ENCODE measurements around the gene SLC25A31. TPM values are rescaled to one million over a fixed set of nuclear protein-coding genes. Genes with fewer than 3 reads are reported as not detected.

Gene SLC25A31
- polyA plus RNA-seq, 1 donor (not counting 4 experiments of a cell fraction or from before 2014, with no cell fraction given) = not detected

- no peaks in the 10 kb centered on the region for H3K27me3 ChIP-seq (ENCODE audit: control insufficient read depth, extremely low read depth, insufficient read depth, low read length)
- dilution Hi-C loops (cut with MboI; ENCODE audit: extremely low pct_ligation_motif_present, low sequenced_read_pairs) = no loop called here
- no peak overlapping the region for H3K4me3 ChIP-seq (ENCODE audit: control insufficient read depth in 2 of 3, extremely low read depth in 1 of 3, insufficient read depth in 2 of 3, low read depth in 1 of 3, low read length in 3 of 3)
- no peak overlapping the region for H3K9ac ChIP-seq (ENCODE audit: control insufficient read depth, extremely low read depth, insufficient read depth, low read length)
- no peak for DNase-seq (ENCODE audit: low read depth, low spot score)
- H3K79me2 ChIP-seq (ENCODE audit: control insufficient read depth, insufficient read depth, low read length) = peaks cover 25% of the 10 kb centered on the region
- no peak for FAIRE-seq
- H3K36me3 ChIP-seq (ENCODE audit: control insufficient read depth in 2 of 2, extremely low read depth in 1 of 2, insufficient read depth in 2 of 2, low read length in 2 of 2) = no peaks in the 10 kb centered on the region
- H3K27ac ChIP-seq (ENCODE audit: control insufficient read depth, insufficient read depth, low read length) = no peak overlapping the region
- H3K4me1 ChIP-seq (ENCODE audit: control insufficient read depth, extremely low read depth, insufficient read depth, low read length) = no peaks in the 10 kb centered on the region
- H3K9me1 ChIP-seq (ENCODE audit: control insufficient read depth, extremely low read depth, insufficient read depth, low read length) = no peaks in the 10 kb centered on the region
- no peak for TF ChIP-seq EZH2 (IDR thresholded peaks at IDR 0.05; ENCODE audit: low read length)
- no peak for TF ChIP-seq CTCF (optimal IDR thresholded peaks at IDR 0.05 in 1 of 3, IDR thresholded peaks at IDR 0.05 in 1 of 3, conservative IDR thresholded peaks at IDR 0.05 in 1 of 3; ENCODE audit: extremely low read depth in 1 of 3, insufficient read depth in 2 of 3, low read length in 3 of 3)
- H3K9me3 ChIP-seq (ENCODE audit: control insufficient read depth, low read depth, low read length) = no peaks in the 10 kb centered on the region
- H3K4me2 ChIP-seq (ENCODE audit: control insufficient read depth, extremely low read depth, insufficient read depth, low read depth, low read length) = no peak overlapping the region
- H4K20me1 ChIP-seq (ENCODE audit: control insufficient read depth, extremely low read depth, insufficient read depth, low read length) = no peaks in the 10 kb centered on the region
- H2AFZ ChIP-seq (ENCODE audit: control insufficient read depth, low read length) = no peak overlapping the region
These were observed 61.2 kb downstream of the SLC25A31 start for GRCh38 chr4:127791391-127791790.

GRCh38 chr4:127793528-127793927 lies 63.3 kb downstream of the SLC25A31 start:
- Histone ChIP-seq H2AFZ (ENCODE audit: control insufficient read depth, low read length) (no peak overlapping the region), H3K9me1 (ENCODE audit: control insufficient read depth, extremely low read depth, insufficient read depth, low read length) (no peaks in the 10 kb centered on the region), H3K4me3 (ENCODE audit: control insufficient read depth in 2 of 3, extremely low read depth in 1 of 3, insufficient read depth in 2 of 3, low read depth in 1 of 3, low read length in 3 of 3) (no peak overlapping the region), H3K9ac (ENCODE audit: control insufficient read depth, extremely low read depth, insufficient read depth, low read length) (no peak overlapping the region), H3K27ac (ENCODE audit: control insufficient read depth, insufficient read depth, low read length) (no peak overlapping the region), H3K4me2 (ENCODE audit: control insufficient read depth, extremely low read depth, insufficient read depth, low read depth, low read length) (no peak overlapping the region), H3K36me3 (ENCODE audit: control insufficient read depth in 2 of 2, extremely low read depth in 1 of 2, insufficient read depth in 2 of 2, low read length in 2 of 2) (no peaks in the 10 kb centered on the region), H3K4me1 (ENCODE audit: control insufficient read depth, extremely low read depth, insufficient read depth, low read length) (no peaks in the 10 kb centered on the region), H3K27me3 (ENCODE audit: control insufficient read depth, extremely low read depth, insufficient read depth, low read length) (no peaks in the 10 kb centered on the region), H3K9me3 (ENCODE audit: control insufficient read depth, low read depth, low read length) (no peaks in the 10 kb centered on the region), H3K79me2 (ENCODE audit: control insufficient read depth, insufficient read depth, low read length) (peaks cover 16% of the 10 kb centered on the region), H4K20me1 (ENCODE audit: control insufficient read depth, extremely low read depth, insufficient read depth, low read length) (no peaks in the 10 kb centered on the region)
- TF ChIP-seq EZH2 (IDR thresholded peaks at IDR 0.05; ENCODE audit: low read length) (no peak), CTCF (optimal IDR thresholded peaks at IDR 0.05 in 1 of 3, IDR thresholded peaks at IDR 0.05 in 1 of 3, conservative IDR thresholded peaks at IDR 0.05 in 1 of 3; ENCODE audit: extremely low read depth in 1 of 3, insufficient read depth in 2 of 3, low read length in 3 of 3) (no peak)
- FAIRE-seq (no peak), DNase-seq (ENCODE audit: low read depth, low spot score) (no peak)
- dilution Hi-C loops (cut with MboI; ENCODE audit: extremely low pct_ligation_motif_present, low sequenced_read_pairs) = no loop called here

Data from keratinocyte (primary cell).